Measurements from ENCODE around the gene FDXR. TPM values are rescaled to one million over a fixed set of nuclear protein-coding genes. Genes with fewer than 3 reads are reported as not detected.
"Not testable (repeated sequence)": the region's sequence is repeated elsewhere in the genome, so short reads cannot be mapped to it uniquely, and the experiment has no call there.

The FDXR gene
- total RNA-seq, 1 donor from 2014 or later = 4.5 TPM

GRCh38 chr17:74875155-74875976 is 2.6 kb upstream of the FDXR start:
- ATAC-seq (no peak), DNase-seq (no peak)
- intact Hi-C loops (cut with micrococcal nuclease) = no loop called here

GRCh38 chr17:74874615-74875037 is 1.8 kb upstream of the FDXR start:
- DNase-seq (no peak), ATAC-seq (no peak)
- intact Hi-C loops (cut with micrococcal nuclease) = no loop called here

- ATAC-seq = no peak
- no peak for DNase-seq
- intact Hi-C loops (cut with micrococcal nuclease) = no loop called here
These were observed 1.2 kb upstream of the FDXR start for GRCh38 chr17:74873874-74874614.

- DNase-seq = peak; percentile 99
- intact Hi-C loops (cut with micrococcal nuclease) = no loop called here
These were observed 461 bp upstream of the FDXR start for GRCh38 chr17:74873037-74873873.

GRCh38 chr17:74871356-74872076 is 1.3 kb downstream of the FDXR start:
- DNase-seq (no peak), ATAC-seq (no peak)
- intact Hi-C loops (cut with micrococcal nuclease) = no loop called here

More at GRCh38 chr17:74873037-74873873, 461 bp upstream of the FDXR start:
- peak; percentile 94 for ATAC-seq

- no peak for DNase-seq
These were observed 2.3 kb downstream of the FDXR start for GRCh38 chr17:74870512-74870911.

GRCh38 chr17:74870028-74870427 is 2.8 kb downstream of the FDXR start:
- DNase-seq; ATAC-seq; intact Hi-C loops (cut with micrococcal nuclease): not testable (repeated sequence)

More at GRCh38 chr17:74870512-74870911, 2.3 kb downstream of the FDXR start:
- no peak for ATAC-seq
- intact Hi-C loops (cut with micrococcal nuclease) = no loop called here

- intact Hi-C loops (cut with micrococcal nuclease) = no loop called here
- DNase-seq (no peak), ATAC-seq (no peak)
These were observed 3.9 kb downstream of the FDXR start for GRCh38 chr17:74868908-74869255.

GRCh38 chr17:74868251-74868907 is 4.4 kb downstream of the FDXR start:
- intact Hi-C loops (cut with micrococcal nuclease) = no loop called here
- ATAC-seq (no peak), DNase-seq (no peak)

- DNase-seq (no peak), ATAC-seq (no peak)
- intact Hi-C loops (cut with micrococcal nuclease) = no loop called here
These were observed 6.5 kb downstream of the FDXR start for GRCh38 chr17:74866198-74866835.

GRCh38 chr17:74865504-74866197 is 7.1 kb downstream of the FDXR start:
- DNase-seq = no peak
- intact Hi-C loops (cut with micrococcal nuclease) = no loop called here
- ATAC-seq = no peak

- peak; percentile 84 for DNase-seq
- peak; percentile 72 for ATAC-seq
- intact Hi-C loops (cut with micrococcal nuclease) = loop anchor here (5.0 kb wide), 1 partner anchor 73 kb away; no protein-coding TSS in a partner anchor
These were observed 7.9 kb downstream of the FDXR start for GRCh38 chr17:74864866-74865395.

- ATAC-seq (peak; percentile 2), DNase-seq (no peak)
These were observed 8.4 kb downstream of the FDXR start for GRCh38 chr17:74864297-74864865.

GRCh38 chr17:74863420-74864296 is 9.1 kb downstream of the FDXR start:
- intact Hi-C loops (cut with micrococcal nuclease) = loop anchor here (5.0 kb wide), 1 partner anchor 71 kb away; no protein-coding TSS in a partner anchor
- ATAC-seq (no peak), DNase-seq (no peak)

More at GRCh38 chr17:74864297-74864865, 8.4 kb downstream of the FDXR start:
- intact Hi-C loops (cut with micrococcal nuclease) = loop anchor here (5.0 kb wide), 1 partner anchor 72 kb away; no protein-coding TSS in a partner anchor

- intact Hi-C loops (cut with micrococcal nuclease) = loop anchor here (5.0 kb wide), 1 partner anchor 71 kb away; no protein-coding TSS in a partner anchor
- DNase-seq = no peak
- ATAC-seq = no peak
These were observed 9.9 kb downstream of the FDXR start for GRCh38 chr17:74862919-74863318.
